T-helper 1 cell treated with Interleukin-12 subunit alpha and Interleukin-12 subunit beta and Interleukin-4 antibody, amounts not matched to agents 30 μg/mL and 1 μg/mL, for 36 hours (primary cell): ENCODE results near the gene C1orf116.

ENCODE experiments used
- H3K27ac Mint-ChIP-seq: one replicate; pipeline ENCODE4 v1.8.0; 2021; ENCODE audit warnings: mild to moderate bottlenecking, mixed read lengths
- H3K27me3 Mint-ChIP-seq: one replicate; pipeline ENCODE4 v1.8.0; 2021; ENCODE audit warnings: low read depth, mixed read lengths
- H3K36me3 Mint-ChIP-seq: one replicate; pipeline ENCODE4 v1.8.0; 2021; ENCODE audit warnings: low read depth, mixed read lengths
- H3K4me1 Mint-ChIP-seq: one replicate; pipeline ENCODE4 v1.8.0; 2021; ENCODE audit warnings: low read depth, mixed read lengths
- H3K4me3 Mint-ChIP-seq: one replicate; pipeline ENCODE4 v1.8.0; 2021; ENCODE audit warnings: mild to moderate bottlenecking, moderate library complexity, mixed read lengths
- H3K9me3 Mint-ChIP-seq: one replicate; pipeline ENCODE4 v1.8.0; 2021; ENCODE audit warnings: mixed read lengths

Gene C1orf116

DNA sequence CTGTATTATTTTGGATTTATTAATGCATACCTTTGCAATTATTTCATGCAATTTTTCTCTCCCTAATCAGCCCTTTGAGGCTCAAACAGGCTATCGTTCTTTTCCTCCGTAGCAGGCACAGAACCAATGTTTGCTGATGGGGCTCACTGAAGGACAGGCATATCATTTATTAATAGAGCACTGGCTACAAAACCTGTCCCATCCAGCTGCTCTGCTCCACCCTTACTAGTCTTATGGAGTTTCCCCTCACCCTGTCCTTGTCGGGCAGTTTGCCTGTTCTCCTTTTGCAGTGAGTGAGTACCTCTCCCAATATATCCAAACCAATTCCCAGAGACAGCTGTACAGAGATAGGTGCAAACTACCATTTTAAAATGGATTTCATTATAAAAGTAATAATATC lies 45.7 kb downstream of the C1orf116 start:
- Mint-ChIP-seq H3K27me3 (peaks cover 60% of the 10 kb centered on the region), H3K27ac (no peak overlapping the region), H3K9me3 (no peaks in the 10 kb centered on the region), H3K4me1 (no peaks in the 10 kb centered on the region), H3K36me3 (no peaks in the 10 kb centered on the region), H3K4me3 (no peak overlapping the region)

DNA sequence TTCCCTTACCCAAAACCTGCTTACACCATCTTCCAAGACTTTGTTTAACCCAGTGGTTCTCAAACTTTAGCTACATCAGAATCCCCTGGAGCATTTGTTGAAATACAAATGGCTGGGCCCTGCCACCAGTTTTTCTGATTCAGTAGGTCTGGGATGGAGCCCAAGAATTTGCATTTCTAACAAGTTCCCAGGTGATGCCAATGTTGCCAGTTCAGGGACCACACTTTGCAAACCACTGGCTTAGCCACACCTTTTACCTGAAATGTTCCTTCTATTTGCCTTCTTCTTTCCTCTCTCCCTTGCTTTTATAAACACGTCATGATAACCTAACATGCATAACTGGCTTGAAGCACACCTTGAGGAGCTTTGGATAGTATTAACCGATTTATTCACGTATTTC lies 46.2 kb downstream of the C1orf116 start:
- Mint-ChIP-seq H3K36me3 (no peaks in the 10 kb centered on the region), H3K9me3 (no peaks in the 10 kb centered on the region), H3K27ac (no peak overlapping the region), H3K27me3 (peaks cover 60% of the 10 kb centered on the region), H3K4me3 (no peak overlapping the region), H3K4me1 (no peaks in the 10 kb centered on the region)

GRCh38 chr1:206985162-206985749 lies 47.3 kb downstream of the C1orf116 start:
- H3K27me3 Mint-ChIP-seq, result peaks cover 64% of the 10 kb centered on the region

GRCh38 chr1:206982216-206982615 lies 50.3 kb downstream of the C1orf116 start:
- Mint-ChIP-seq H3K4me1 (no peaks in the 10 kb centered on the region), H3K4me3 (no peak overlapping the region), H3K9me3 (no peaks in the 10 kb centered on the region), H3K36me3 (no peaks in the 10 kb centered on the region), H3K27me3 (peaks cover 62% of the 10 kb centered on the region), H3K27ac (no peak overlapping the region)

More at GRCh38 chr1:206985162-206985749, 47.3 kb downstream of the C1orf116 start:
- Mint-ChIP-seq H3K4me3 (no peak overlapping the region), H3K36me3 (no peaks in the 10 kb centered on the region), H3K4me1 (no peaks in the 10 kb centered on the region), H3K27ac (no peak overlapping the region), H3K9me3 (no peaks in the 10 kb centered on the region)

DNA sequence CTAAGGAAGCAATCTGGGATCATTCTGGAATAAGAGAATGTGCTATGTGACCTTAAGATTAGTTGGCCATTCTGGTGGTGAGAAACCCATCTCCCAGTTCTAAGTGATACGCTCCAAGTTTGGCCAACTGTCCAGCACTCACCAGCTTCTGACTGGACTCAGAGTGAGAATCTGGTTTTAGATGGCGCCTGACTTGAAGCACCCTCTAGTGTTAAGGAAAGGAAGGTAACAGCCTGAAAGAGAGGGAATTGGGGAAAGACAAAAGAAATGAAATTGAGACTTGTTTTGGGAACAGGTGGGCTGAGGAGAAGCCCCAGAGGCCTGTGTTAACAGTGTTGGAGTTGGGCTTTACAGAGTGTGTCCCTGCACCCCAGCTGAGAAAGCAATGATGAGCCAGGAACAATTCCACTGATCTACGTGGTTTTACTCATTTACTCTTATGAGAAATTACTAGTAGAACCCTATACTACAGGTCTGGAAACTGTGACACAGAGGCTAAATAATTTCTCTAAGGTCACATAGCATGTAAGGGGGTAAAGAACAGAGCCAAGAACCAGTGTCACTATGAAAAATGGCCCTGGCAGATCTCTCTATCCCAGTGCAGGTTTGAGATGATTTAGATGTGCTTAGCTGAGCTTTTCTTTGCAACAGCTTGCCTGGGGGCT lies 53.0 kb downstream of the C1orf116 start:
- no peak overlapping the region for H3K27ac Mint-ChIP-seq
- peaks cover 51% of the 10 kb centered on the region for H3K27me3 Mint-ChIP-seq
- no peaks in the 10 kb centered on the region for H3K9me3 Mint-ChIP-seq

GRCh38 chr1:206978259-206978658 lies 54.3 kb downstream of the C1orf116 start:
- Mint-ChIP-seq H3K36me3 (no peaks in the 10 kb centered on the region), H3K27me3 (peaks cover 51% of the 10 kb centered on the region), H3K4me3 (no peak overlapping the region), H3K4me1 (no peaks in the 10 kb centered on the region), H3K27ac (no peak overlapping the region), H3K9me3 (no peaks in the 10 kb centered on the region)

More for the DNA sequence above, 53.0 kb downstream of the C1orf116 start:
- H3K4me1 Mint-ChIP-seq, result no peaks in the 10 kb centered on the region
- H3K36me3 Mint-ChIP-seq, result no peaks in the 10 kb centered on the region
- H3K4me3 Mint-ChIP-seq, result no peak overlapping the region

DNA sequence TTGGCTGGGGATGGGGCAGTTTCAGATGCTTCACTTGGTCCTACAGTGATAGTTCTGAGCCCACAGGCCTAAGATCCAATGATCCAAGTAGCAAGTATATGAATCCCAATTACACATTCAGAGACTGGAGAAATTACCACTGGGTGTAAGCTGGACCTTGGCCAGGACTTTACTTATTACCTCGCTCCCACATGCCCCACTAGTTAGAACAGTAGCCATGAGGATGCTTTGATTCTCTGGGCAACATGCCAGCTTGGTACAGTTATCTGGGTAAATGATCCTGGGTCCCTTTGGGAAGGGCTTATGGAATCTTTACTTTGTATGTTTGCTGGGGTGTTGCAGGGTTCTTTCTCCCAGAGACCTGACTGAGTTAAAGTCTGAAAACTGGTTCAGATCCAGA lies 57.2 kb downstream of the C1orf116 start:
- H3K4me3 Mint-ChIP-seq, result no peak overlapping the region
- H3K4me1 Mint-ChIP-seq, result no peaks in the 10 kb centered on the region
- no peaks in the 10 kb centered on the region for H3K36me3 Mint-ChIP-seq
- peaks cover 61% of the 10 kb centered on the region for H3K27me3 Mint-ChIP-seq
- no peaks in the 10 kb centered on the region for H3K9me3 Mint-ChIP-seq
- H3K27ac Mint-ChIP-seq, result no peak overlapping the region

- H3K27ac Mint-ChIP-seq, result no peak overlapping the region
- no peaks in the 10 kb centered on the region for H3K4me1 Mint-ChIP-seq
- peaks cover 69% of the 10 kb centered on the region for H3K27me3 Mint-ChIP-seq
- no peak overlapping the region for H3K4me3 Mint-ChIP-seq
- H3K9me3 Mint-ChIP-seq, result no peaks in the 10 kb centered on the region
- H3K36me3 Mint-ChIP-seq, result no peaks in the 10 kb centered on the region
These were observed 58.4 kb downstream of the C1orf116 start for GRCh38 chr1:206974140-206974539.

GRCh38 chr1:206972728-206973127 lies 59.8 kb downstream of the C1orf116 start:
- Mint-ChIP-seq H3K4me1 (peaks cover 10% of the 10 kb centered on the region), H3K36me3 (no peaks in the 10 kb centered on the region), H3K9me3 (no peaks in the 10 kb centered on the region), H3K27ac (no peak overlapping the region), H3K27me3 (peaks cover 63% of the 10 kb centered on the region), H3K4me3 (no peak overlapping the region)

DNA sequence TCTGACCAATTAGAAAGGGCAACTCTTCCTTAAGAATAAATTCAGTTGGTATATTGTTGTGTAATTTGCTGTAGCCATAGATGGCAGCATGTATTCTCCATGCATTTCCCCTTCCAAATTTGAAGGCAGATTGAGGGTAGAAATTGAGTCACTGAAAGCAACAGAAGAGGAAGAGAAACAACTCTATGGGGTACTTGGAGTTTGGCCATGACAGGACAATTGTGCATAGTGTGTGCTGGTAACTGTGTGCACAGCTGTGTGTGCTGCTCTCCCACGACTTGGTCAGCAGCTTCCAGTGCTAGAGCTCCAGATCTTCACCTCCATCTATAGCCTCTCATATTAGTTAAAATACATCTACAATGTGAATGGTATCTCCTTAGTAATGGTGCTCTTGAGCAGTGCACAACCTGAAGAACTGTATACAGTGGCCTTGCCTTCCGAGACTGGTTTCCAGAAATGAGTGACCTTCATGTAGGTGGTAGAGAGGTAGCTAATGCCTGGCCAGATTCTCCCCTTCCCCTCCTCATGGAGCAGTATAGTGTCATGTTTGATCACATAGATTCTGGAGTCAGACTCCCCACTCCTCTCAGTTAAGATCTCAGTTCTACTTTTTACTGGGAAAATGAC lies 61.4 kb downstream of the C1orf116 start:
- peaks cover 22% of the 10 kb centered on the region for H3K4me1 Mint-ChIP-seq
- no peaks in the 10 kb centered on the region for H3K9me3 Mint-ChIP-seq
- no peaks in the 10 kb centered on the region for H3K36me3 Mint-ChIP-seq
- H3K27me3 Mint-ChIP-seq, result peaks cover 51% of the 10 kb centered on the region
- H3K4me3 Mint-ChIP-seq, result no peak overlapping the region
- H3K27ac Mint-ChIP-seq, result no peak overlapping the region

DNA sequence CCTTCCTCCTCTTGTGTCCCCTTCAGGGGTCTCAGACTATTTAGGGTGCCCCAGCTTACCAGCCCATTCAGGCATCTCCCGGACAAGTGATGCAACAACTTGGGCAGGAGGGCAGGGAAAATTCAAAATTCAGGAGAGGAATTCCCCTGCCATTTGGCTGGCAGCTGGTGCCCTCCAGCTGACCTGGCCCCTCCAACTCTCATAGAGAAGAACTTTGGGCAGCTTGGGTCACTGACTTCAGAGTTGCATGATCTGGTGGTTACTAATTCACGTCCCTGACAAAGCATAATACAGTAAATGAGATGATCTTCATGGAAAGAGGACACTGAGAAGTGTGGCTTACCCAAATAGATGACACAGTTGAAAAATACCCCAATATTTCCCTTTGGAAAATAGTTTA lies 62.1 kb downstream of the C1orf116 start, which contains the start of gene FCAMR:
Gene FCAMR, minus strand, starts transcription at position 15 of the 400 bp plus-strand sequence. CDS start 335 bp downstream, outside the sequence.
- H3K27me3 Mint-ChIP-seq, result peaks cover 51% of the 10 kb centered on the region
- no peaks in the 10 kb centered on the region for H3K9me3 Mint-ChIP-seq
- peaks cover 23% of the 10 kb centered on the region for H3K4me1 Mint-ChIP-seq
- H3K4me3 Mint-ChIP-seq, result no peak within 1 kb of the TSS
- no peak within 1 kb of the TSS for H3K27ac Mint-ChIP-seq
- H3K36me3 Mint-ChIP-seq, result no peaks in the 10 kb centered on the region

DNA sequence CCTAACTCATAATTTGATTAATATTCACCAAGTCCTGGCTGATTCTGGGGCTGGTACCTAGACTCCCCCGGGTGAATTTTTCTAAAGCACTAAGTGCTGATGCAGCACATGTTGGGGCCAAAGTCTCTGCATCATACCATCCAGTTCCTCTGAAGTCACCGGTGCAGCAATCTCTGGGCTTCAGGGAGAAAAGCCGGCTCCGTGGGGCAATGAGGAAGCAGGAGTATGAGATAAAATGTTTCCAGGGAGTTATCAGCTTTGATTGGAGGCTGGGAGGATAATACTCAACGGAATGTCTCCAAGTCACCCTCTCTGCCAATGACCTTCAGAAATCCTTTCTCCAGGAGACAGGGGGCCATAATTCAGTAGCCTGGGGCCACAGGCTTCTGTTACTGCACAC lies 63.5 kb downstream of the C1orf116 start:
- H3K9me3 Mint-ChIP-seq, result no peaks in the 10 kb centered on the region
- peaks cover 24% of the 10 kb centered on the region for H3K4me1 Mint-ChIP-seq
- H3K36me3 Mint-ChIP-seq, result no peaks in the 10 kb centered on the region
- no peak overlapping the region for H3K27ac Mint-ChIP-seq
- H3K27me3 Mint-ChIP-seq, result peaks cover 51% of the 10 kb centered on the region
- H3K4me3 Mint-ChIP-seq, result no peak overlapping the region
